Coronary artery (tissue), 2 donors: Measurements from ENCODE around the gene EED.
A peak's percentile ranks its signal among the peaks of the same experiment; 100 is the strongest.

Experiments used
- DNase-seq: peaks from one replicate; pipeline ENCODE4 v3.0.0-alpha.2; 2017; ENCODE audit warnings: low spot score
- H3K27ac ChIP-seq, 2 donors: fragments of 200-600 bp; sonication (generic); one replicate each; pipeline ENCODE4 v1.5.1; 2016 to 2019
- H3K4me3 ChIP-seq: fragments of 200-600 bp; sonication (generic); 2 replicates; pipeline ENCODE4 v1.5.1; 2016; ENCODE audit warnings: mild to moderate bottlenecking, moderate library complexity
- TF ChIP-seq, protein P1 (sequence below): fragments of 200-600 bp; sonication (generic); IDR thresholded peaks from one replicate; pipeline ENCODE4 v1.5.1; 2019; ENCODE audit warnings: antibody characterized with exemption

Gene EED

DNA sequence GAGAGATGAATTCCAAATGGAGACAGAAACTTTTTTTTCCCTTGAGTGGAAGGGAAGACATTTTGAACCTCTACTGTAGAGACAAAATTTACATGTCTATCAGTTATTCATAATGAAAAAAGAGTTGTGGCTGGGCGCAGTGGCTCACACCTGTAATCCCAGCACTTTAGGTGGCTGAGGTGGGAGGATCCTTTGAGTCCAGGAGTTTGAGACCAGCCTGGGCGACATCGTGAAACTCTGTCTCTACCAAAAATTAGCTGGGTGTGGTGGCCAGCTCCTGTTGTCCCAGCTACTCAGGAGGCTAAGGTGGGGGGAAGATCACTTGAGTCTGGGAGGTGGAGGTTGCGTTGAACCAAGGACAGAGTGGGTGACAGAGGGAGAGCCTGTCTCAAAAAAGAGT, 4.1 kb downstream of the EED start:
- Histone ChIP-seq H3K4me3 (no peak overlapping the region), H3K27ac (no peak overlapping the region)
- TF ChIP-seq, protein P1, sequence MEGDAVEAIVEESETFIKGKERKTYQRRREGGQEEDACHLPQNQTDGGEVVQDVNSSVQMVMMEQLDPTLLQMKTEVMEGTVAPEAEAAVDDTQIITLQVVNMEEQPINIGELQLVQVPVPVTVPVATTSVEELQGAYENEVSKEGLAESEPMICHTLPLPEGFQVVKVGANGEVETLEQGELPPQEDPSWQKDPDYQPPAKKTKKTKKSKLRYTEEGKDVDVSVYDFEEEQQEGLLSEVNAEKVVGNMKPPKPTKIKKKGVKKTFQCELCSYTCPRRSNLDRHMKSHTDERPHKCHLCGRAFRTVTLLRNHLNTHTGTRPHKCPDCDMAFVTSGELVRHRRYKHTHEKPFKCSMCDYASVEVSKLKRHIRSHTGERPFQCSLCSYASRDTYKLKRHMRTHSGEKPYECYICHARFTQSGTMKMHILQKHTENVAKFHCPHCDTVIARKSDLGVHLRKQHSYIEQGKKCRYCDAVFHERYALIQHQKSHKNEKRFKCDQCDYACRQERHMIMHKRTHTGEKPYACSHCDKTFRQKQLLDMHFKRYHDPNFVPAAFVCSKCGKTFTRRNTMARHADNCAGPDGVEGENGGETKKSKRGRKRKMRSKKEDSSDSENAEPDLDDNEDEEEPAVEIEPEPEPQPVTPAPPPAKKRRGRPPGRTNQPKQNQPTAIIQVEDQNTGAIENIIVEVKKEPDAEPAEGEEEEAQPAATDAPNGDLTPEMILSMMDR: no peak
- DNase-seq: no peak

DNA sequence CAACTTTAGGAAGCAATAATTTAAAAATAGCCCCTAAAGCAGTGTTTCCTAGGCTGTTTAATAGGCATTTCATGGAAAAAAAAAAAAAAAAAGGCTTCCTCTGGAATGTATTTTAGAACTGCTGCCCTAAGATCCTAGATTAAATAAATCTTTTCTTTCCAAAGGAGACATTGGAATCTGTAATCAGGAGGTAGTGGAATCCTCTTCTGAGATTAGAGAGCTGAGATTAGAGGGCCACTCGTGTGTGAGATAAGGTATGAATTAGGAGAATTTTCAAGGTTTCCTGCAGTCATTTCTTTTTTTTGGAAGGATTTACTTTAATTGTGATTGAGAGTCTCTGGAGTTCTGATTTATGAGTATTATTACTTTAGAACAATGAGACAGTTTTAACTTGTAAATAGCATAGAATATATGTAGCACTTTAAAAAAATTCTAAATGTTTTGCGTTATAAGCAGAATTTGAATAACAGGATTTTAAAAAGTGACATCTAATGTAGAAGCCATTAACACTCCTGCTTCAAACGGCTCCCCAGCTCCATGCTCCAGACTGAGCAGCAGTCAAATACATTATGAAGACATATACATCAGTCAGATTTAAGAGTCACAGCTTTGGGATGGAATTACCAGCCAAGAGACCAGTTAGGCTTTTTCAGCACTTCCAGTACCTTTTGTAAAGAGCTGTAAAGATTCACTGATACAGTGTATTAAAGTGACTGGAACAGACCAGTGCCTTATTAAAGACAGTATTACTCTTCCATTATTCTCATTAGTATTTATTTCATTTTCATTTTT, 5.0 kb downstream of the EED start:
- Histone ChIP-seq H3K4me3 (peak overlapping the region; percentile 9), H3K27ac (no peak overlapping the region)
- TF ChIP-seq, protein P1: no peak
- DNase-seq: no peak

DNA sequence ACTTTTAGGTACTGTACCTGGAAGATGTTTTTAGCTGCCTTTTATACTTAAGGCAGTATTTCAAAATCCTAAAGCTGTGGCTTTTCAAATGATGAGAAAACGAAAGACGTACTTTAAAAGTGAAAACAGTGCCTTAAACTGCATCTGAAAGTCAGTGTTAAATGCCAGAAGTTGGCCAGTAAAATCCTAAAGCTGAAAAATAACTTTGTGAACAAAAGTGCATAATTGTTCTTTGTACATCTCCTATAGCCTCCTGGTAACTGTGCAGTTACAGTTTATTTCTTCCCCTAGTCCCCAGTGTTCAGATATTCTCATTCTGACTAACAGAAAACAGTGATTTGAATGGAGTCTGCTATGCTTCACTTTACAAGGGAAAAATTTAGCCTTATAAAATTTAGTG, 6.8 kb downstream of the EED start:
- Histone ChIP-seq H3K27ac (no peak overlapping the region), H3K4me3 (no peak overlapping the region)
- DNase-seq: no peak

DNA sequence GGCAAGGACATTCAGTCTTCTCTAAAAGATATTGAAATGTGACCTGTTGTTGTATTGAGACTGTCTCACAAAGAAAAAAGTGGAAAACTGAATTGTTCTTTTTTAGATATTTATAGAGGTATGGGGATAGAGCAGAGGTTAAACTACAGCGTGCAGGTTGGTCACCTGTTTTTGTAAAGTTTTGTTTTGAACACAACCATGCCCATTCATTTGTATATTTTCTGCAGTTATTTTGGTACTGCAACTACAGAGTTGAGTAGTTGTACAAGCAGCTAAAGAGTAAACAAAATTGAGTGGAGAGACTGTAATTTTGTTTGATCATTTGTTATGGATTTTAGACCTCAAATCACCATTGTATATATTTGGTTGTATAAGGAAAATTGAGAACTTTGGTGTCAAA, 11.3 kb downstream of the EED start:
- Histone ChIP-seq H3K27ac (no peak overlapping the region), H3K4me3 (no peak overlapping the region)
- DNase-seq: no peak
- TF ChIP-seq, protein P1: no peak

More for the DNA sequence above, 6.8 kb downstream of the EED start:
- TF ChIP-seq, protein P1: no peak

DNA sequence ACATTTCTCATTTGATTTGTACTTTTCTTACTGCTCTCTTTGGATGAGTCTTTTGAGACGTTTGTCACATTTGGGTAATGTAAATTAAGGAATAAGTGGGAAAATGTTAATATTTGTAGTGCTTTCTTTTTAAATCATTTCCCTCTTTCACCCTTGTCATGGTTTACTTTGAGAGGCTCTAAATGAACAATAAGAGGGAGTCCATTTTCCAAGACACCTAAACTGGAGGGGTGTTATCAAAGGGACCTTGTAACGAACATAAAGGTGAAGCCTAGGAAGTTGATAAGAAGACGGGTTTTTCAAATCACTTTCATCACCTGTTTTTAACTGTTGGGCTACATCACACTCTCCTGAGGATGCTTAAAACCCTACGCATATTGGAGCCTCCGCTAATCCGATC, 12.1 kb downstream of the EED start:
- DNase-seq: no peak
- H3K27ac ChIP-seq: no peak overlapping the region
- H3K4me3 ChIP-seq: no peak overlapping the region
- TF ChIP-seq, protein P1: no peak

DNA sequence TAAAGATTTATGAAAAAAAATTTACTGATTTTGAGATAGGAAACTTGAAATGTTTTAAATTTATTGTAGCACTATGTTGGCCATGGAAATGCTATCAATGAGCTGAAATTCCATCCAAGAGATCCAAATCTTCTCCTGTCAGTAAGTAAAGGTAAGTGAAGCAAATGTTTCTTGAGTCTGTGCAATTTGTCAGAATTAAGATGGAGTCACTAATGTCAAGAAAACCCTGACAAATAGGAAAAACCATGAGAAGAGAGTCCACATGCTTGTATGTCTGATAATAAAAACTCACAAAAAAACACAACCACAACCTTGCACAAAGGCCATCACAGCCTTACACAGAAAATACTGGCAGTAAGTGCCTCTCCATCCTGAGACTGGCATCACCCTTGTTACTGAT, 12.9 kb downstream of the EED start:
- no peak overlapping the region for H3K4me3 ChIP-seq
- no peak for DNase-seq
- no peak overlapping the region for H3K27ac ChIP-seq
- TF ChIP-seq, protein P1: no peak

DNA sequence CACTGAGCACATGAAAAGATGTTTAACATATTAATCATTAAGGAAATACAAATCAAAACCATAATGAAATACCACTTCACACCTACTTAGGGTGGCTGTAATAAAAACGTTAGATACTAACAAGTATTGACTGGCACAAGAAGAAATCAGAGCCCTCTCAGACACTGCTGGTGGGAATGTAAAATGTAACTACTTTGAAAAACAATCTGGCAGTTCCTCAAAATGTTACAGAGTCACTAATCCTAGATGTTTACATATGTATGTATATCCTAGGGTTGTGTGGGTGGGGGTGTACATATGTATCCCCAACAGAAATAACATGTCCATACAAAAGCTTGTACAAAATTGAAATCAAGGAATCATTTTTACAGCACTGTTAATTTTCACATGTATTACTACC, 15.2 kb downstream of the EED start:
- TF ChIP-seq, protein P1: no peak
- DNase-seq: no peak
- Histone ChIP-seq H3K4me3 (no peak overlapping the region), H3K27ac (no peak overlapping the region)
